HL-60/S4 (cell line): ENCODE data around the gene APAF1.

Source experiments
- in situ Hi-C: fragments of 300-500 bp; cut with MboI; formaldehyde crosslinking; loops from 2 replicates; pipeline ENCODE4 v1.14.3; 2022; ENCODE audit warnings: low sequenced_read_pairs

Gene APAF1

DNA sequence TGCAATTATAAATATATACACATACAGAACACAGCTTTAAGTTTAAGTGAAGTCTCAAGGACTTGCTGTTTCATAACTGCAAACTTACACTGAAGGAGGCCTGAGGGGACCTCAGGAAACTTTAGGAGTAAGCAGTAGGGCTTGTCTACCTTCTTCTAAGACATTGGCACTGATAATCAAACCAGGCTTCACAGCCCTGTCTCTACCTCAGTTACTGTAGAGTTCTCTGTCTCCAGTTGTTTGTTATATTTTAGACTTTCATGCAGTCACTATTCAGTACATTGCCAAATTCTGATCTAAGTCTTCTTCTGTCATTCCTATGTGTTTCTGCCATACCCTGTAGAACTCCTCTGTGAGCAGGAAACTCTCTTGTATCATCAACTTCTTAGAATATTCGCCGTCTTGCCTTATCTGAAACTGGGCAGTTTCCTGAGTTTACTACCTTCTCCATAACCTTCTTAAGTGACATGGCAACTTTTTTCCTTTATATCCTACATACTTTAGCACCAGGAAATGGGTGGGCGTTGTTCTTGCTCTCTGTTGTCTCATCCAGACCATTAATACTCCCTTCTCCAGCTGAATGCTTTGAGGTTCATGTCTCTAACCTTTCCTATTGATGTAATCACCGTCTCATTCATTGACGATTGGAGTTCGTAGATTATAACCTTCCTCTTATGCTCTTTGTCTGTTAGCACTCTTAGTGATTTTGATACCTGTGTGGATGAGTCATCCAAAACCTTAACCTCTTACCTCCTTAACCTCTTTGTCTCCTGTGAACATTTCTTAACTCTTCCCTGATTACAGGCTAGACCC lies 11.4 kb downstream of the APAF1 start:
- in situ Hi-C loops = loop anchor here (10.0 kb wide), 1 partner anchor 92 kb away; no protein-coding TSS in a partner anchor

DNA sequence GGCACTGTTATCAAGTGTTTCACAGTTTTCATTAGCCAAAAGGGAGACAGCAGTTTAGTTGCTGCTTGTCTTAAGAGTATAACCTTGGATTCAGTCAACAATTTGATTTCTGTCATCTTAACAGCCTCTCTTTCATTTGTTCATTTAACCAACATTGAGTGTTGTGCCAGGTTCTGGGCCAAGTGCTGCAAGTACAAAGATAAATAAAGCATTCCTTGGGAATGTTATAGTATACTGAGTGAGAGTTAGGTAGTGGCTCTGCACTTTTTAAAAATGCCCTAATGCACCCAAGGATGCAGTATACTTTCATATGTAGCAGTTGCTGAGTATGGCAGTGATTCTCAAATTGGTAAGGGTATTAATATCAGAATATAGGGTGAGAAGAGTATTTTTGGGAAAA lies 15.4 kb downstream of the APAF1 start:
- in situ Hi-C loops = no loop called here

DNA sequence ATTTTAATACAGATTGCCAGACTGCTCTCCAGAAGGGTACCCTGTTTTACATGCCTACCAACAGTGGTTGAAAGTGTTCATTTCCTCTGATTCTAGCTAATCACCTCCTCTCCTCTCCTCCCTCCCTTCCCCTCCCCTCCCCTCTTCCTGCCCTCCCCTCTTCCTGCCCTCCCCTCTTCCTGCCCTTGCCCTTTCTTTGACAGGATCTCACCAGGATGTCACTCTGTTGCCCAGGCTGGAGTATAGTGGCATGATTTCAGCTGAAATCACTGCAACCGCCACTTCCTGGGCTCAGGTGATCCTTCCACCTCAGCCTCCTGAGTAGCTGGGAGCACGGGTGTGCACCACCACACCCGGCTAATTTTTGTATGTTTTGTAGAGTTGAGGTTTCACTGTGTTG lies 24.7 kb downstream of the APAF1 start:
- in situ Hi-C loops = no loop called here

DNA sequence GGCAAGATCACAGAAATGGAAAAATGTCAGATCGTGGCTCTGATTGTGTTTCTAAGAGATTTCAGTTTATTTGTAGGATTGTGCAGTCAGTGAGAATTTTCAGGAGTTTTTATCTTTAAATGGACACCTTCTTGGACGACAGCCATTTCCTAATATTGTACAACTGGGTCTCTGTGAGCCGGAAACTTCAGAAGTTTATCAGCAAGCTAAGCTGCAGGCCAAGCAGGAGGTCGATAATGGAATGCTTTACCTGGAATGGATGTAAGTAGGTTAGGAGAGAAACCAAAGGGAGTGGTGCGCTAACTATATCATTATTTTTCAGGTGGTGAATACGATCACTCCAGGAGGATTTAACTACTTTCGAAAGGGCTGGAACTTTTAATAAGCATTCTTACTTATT lies 26.4 kb downstream of the APAF1 start:
- in situ Hi-C loops = no loop called here

DNA sequence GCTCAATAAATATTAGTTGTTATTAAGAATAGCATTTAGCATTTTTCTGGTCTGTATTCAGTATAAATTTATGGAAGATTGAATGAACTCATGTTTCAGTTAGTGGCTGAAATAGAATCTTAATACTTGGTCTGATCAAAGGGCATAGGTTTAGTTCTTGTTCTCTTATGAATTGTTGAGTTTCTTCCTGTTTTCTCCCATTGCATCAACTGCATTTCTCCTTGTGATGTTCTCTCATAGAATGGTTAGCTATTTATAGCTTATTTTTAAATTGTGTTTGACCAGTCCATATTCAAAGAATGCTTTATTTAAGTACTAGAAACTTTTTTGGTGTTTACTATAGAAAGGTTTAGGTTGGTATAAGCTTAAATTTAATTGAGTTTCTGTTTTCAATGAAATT lies 29.8 kb downstream of the APAF1 start:
- in situ Hi-C loops = no loop called here

DNA sequence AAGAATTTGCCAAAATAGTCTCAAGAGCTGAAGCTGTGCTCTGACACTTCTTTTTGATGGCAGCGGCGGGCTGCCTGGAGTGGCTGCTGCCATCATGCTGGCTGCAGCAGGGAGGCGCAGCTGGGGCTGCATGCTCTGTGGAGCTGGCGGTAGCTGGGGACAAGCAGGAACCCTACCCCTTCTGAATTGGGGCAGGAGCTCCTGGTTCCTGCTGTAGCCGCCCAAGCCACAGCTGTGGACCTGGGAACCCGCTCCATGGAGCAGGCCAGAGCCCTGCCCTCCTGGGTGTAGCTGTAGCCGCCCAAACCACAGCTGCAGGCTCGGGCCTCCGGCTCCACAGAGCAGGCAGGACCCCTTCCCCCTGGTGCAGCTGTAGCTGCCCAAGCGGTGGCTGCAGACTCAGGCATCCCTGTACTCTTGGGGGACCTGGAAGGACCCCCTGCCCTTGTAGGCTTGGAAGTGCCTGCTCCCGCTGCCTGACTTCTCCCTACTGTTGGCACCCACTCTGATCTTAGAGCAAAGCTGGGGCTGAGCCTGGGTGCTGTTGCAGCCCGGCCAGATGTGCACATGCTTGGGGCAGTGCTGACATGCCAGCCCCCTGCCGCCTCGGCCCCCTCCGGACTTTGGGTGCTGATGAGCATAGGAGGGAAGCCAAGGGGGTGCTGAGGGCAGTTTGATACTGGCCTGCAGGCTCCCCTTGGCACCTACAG lies 33.3 kb downstream of the APAF1 start:
- in situ Hi-C loops = no loop called here

DNA sequence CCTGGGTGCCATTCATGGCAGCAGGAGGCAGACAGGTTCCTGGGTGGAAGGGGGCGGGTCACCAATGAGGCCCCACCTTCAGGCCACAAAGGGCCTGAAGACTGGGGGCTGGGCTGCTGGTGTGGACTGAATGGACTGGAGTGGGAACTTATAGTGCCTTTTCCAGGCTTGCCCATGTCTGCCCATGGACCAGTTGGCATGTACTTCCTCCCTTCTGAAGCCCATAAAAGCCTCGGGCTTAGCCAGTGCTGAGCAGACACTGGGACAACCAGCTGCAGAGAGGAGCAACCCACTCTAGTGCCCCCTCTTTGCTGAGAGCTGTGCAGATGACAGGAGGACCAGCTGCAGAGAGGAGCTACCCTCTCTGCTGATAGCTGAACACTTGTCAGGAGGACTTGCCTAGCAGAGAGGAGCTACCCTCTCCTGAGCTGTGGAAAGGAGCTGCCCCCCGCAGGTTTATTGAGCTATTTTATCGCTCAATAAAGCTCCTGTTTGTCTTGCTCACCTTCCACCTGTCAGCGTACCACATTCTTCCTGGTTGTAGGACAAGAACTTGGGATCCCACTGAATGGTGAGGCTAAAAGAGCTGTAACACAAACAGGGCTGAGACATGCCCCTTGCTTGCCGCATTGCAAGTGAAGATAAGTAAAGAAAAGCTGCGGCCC lies 34.0 kb downstream of the APAF1 start:
- in situ Hi-C loops = no loop called here

DNA sequence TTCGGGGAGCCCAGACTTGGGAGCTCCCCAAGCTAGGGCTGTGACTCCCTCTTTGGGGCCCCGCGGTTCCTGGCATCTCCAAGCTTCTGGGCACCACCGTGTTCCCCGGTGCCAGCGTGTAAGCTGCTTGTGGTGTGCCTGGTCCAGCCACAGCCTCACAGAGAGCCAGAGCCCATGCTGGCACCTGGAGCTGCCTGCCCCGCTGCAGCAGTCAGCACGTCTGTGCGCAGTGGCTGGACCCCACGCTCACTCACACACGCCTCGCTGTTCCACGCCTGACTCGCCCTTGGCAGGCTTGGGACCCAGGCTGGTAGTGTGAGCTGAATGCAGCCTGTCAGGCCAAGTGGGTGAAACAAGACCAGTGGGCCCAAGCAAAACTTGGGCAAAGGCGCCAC lies 34.5 kb downstream of the APAF1 start:
- in situ Hi-C loops = no loop called here

DNA sequence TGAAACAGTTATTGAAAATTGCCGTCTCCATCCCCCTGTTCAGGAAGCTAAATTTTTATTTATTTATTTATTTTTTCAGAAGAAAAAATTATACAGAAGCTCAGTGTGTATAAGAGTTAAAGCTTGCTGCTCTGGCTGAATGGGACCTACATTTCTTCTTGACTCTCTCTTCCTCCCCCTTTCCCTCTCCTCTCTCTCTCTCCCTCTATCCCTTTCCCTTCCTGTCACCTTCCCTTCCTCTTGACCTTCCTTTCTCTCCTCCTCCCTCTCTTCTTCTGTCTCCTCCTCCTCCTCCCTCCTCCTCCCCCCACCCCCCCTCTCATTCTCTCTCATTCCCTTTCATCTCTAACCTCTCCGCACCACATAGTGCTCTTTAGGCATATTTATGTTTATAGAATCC lies 39.1 kb downstream of the APAF1 start:
- in situ Hi-C loops = no loop called here

DNA sequence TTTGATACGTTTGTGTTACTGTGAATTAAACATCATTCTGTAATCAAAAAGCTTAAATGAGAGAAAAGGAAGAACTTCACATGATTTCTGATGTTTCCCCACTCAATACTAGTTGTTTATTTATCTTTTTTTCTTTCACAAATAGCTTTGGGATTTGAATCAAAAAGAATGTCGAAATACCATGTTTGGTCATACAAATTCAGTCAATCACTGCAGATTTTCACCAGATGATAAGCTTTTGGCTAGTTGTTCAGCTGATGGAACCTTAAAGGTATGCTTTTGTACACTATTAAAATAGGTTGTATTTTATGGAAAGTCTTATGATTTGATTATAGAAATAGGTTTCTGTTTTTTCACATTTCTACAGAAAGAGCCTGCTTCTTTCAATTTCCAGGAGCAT lies 41.5 kb downstream of the APAF1 start:
- in situ Hi-C loops = no loop called here

DNA sequence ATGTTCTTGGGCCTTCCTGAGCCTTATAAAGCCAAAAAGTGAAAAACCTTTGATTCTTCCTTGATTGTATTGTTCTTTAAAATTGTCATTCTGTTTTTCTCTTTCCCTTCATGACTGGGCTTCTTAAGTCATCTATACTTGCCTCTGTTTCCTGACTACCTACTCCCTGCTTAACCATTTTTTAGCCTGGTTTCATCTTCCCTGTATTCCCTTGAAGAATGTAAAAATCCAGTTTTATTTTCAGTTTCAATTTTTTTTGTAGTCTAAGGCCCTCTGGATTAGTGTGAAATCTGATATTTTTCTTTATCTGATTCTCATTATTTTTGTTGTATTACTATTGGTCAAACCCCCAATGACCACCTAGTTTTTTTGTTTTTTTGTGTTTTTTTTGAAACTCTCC lies 46.3 kb downstream of the APAF1 start:
- in situ Hi-C loops = no loop called here

DNA sequence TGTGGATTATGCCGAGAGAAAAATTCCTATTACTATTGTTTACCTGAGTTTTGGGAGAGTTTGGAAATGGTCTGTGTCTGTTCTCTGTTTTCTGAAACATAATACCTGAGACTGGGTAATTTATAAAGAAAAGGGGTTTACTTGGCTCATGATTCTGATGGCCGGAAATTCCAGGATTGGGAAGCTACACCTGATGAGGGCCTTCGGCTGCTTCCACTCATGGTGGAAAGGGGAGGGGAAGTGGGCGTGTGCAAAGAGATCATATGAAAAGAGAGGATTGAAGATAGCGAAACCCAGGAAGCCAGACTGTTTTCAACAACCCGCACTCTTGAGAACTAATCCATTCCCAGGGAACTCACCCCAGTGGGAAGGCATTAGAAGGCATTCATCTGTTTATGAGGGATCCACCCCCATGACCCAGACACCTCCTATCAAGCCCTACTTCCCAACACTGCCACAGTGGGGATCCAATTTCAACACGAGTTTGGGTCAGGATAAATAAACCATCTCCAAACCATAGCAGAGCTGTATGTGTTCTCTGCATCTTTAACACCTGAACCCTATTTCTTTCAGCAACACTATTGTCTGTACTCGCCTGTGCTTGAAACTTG lies 51.1 kb downstream of the APAF1 start:
- in situ Hi-C loops = no loop called here

DNA sequence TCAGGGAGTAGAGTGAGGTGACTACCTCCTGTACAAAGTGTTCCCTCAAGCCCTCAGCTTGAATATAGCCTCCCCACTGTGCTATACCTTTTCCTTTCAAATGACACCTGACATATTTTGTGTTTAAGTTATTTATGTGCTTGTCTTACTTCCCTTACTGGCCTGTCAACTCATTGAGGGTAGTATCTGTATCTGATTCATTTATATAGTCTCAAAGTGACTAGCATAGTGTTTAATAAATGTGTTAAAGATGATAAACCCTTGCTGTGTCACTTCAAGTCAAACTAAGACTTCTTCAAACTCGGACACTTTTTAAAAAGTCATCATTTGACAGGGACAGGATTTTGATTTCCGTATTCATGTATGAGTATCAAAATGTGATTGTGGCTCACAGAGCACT lies 52.1 kb downstream of the APAF1 start:
- in situ Hi-C loops = no loop called here

DNA sequence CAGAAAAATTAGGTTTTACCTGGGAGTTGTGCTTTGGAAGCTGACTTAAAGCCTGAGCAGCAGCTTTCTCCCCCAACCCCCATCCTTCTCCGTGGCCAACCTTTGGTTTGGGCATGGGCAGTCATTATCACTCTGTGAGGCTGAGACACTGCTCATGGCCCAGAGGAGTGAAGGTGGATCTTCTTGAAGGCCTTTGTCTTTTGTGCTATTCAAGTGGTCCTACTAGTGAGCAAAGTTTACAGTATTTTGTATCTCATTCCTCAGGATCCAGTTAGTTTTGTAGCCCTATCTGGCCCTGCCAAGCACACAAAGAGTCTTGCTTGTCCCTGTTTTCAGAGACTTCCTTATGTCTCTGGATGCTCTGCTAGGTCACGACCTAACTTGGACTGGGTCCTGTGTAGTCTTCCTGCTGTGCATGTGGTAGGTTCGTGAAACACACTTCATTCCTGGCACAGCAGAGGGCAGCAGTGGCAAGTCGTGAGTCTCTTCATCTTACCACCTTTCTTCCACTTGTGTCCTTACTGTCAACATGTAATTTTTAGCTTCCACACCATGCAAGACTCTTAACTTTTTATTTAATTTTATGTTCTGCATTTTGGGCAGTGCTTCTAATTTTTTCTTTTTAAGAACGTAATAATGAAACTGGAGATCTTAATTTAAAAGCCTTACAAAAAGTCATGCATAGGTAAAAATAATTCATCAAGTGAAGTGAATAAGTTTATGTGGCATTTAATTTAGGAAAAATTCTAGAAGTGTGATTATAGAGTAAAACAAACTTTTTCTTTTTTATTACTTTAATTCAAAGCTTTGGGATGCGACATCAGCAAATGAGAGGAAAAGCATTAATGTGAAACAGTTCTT lies 53.7 kb downstream of the APAF1 start:
- in situ Hi-C loops = no loop called here

DNA sequence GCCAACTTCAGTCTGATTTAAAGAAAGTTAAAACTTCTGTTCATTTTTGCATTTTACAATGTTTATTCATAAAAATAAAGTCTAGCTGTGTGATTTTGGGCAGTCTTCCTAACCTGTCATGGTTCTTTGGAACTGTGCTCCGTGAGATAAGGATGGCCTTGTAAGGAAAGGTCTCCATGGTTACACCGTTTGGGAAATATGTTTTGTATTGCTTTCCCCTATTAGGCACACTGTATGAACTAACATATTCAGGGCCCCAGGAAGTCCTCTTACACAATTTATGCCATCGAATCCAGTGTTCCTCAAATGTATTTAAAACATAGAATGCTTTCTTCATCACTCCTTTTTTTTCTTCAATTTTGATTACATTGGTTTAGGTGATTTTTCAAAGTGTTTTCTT lies 54.5 kb downstream of the APAF1 start:
- in situ Hi-C loops = no loop called here

DNA sequence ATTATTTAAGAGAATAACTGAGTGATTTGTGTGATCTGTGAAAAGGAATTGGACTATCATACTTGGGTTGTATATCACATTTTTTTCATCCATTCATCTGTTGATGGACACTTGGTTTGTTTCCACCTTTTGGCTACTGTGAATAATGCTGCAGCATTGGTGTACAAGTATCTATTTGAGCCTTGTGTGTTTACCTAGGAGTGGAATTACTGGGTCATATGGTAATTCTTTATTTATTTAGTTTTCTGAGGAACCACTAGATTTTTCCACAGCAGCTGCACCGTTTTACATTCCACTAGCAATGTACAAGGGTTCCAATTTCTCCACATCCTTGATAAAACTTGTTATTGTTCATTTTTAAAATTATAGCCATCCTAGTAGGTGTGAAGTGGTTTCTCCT lies 56.1 kb downstream of the APAF1 start:
- in situ Hi-C loops = no loop called here

DNA sequence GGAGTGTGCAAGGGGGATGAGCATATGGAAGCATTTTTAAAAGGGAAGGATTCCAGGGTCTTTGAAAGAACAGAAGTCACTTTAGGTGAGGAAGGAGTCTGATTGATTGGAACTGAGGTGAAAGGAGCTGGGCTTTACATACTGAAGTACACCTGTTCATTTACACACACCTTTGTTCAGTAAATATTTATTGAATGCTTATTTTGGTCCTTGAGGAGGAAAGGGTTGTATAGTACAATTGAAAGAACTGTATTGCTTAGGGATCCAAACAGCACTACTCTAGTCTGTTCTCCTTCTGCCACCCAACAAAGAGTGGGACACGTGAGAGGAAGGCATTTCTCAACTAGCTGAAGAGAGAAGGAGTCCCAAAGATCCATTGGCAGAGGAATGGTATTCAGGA lies 63.9 kb downstream of the APAF1 start:
- in situ Hi-C loops = no loop called here

DNA sequence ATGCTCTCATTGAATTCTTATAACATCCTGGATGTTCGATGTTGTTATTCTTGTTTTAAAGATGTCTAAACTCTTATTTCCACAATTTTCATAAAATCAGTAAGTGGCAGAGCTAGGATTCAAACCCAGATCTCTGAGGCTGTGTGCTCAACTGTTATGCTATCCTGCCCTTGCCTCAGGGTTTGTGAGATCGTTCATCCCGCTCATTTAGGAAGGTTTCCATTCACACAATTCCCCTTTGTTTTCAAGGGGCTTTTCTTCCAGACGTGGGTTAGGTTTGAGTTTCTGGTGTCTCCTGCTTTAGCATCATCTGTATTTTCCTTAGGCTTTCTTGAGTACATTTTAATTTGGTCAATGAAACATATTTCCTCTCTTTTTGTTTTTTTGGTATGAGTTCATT lies 69.3 kb downstream of the APAF1 start:
- in situ Hi-C loops = no loop called here

DNA sequence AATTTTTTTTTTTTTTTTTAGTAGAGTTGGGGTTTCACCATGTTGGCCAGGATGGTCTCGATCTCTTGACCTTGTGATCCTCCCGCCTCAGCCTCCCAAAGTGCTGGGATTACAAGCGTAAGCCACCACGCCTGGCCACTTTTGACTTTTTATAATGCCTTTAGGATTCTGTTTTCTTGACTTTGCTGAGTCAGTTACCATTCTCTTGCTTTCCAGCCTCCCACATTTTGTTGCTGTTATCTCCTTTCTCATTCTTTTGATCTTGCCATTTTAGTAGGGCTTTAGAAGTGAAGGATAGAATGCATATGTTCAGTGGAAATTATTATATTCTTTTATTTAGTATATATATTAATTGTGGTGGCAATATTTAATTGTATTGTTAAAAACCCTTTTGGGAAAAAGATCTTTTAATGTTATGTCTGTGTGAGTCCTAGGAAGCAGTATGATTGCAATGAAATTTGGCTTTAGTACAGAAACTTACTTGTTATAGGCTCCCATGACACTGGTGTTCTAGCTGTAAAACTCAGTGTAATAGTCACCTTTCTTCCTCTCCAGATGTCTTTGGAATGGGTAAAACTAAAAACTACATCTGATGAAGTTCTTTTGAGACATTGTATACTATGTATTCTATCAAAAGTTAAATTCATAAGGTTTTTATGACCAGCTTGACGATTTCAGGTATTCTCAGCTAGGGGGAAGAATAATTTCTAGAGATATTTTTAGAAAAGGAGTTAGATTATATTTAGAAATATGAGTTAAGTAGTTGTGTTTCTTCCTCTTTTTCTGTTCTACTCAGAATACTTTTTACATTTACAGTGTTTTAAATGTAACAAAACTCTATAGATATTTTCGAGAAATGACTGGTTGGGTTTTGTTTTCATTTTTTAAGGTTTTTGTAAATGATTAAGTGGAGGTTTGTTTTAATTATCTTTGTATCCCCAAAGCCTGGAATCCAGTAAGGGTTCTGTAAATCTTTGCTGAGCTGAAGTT lies 74.7 kb downstream of the APAF1 start:
- in situ Hi-C loops = no loop called here
